Central memory CD8-positive, alpha-beta T cell (primary cell): ENCODE measurements around the gene APBB1IP.
"Not testable (repeated sequence)": the region's sequence is repeated elsewhere in the genome, so short reads cannot be mapped to it uniquely, and the experiment has no call there.

Experiments
- ATAC-seq: fragments of 150-1000 bp; cut with Tn5 transposase; replicated peaks from 2 replicates; pipeline ENCODE4 v1.10.0; 2022; ENCODE audit warnings: mild to moderate bottlenecking, moderate FRiP score, moderate number of reproducible peaks; ENCODE audit not compliant: poor library complexity, severe bottlenecking; ENCODE audit errors: extremely low read depth
- DNase-seq, 2 donors: peaks; one replicate each; pipeline ENCODE4 v3.0.0; 2021; ENCODE audit warnings: low spot score in 2 of 2
- H3K27ac Mint-ChIP-seq: one replicate; pipeline ENCODE4 v1.8.0; 2022; ENCODE audit warnings: low read depth, mild to moderate bottlenecking, moderate library complexity, mixed read lengths
- H3K27me3 Mint-ChIP-seq: one replicate; pipeline ENCODE4 v1.8.0; 2022; ENCODE audit warnings: mixed read lengths
- H3K36me3 Mint-ChIP-seq: one replicate; pipeline ENCODE4 v1.8.0; 2022; ENCODE audit warnings: mild to moderate bottlenecking, moderate library complexity, mixed read lengths; ENCODE audit not compliant: insufficient read depth
- H3K4me1 Mint-ChIP-seq: one replicate; pipeline ENCODE4 v1.8.0; 2022; ENCODE audit warnings: mixed read lengths
- H3K4me3 Mint-ChIP-seq: one replicate; pipeline ENCODE4 v1.8.0; 2022; ENCODE audit warnings: mild to moderate bottlenecking, moderate library complexity, mixed read lengths
- H3K9me3 Mint-ChIP-seq: one replicate; pipeline ENCODE4 v1.8.0; 2022; ENCODE audit warnings: mixed read lengths

Gene APBB1IP

DNA sequence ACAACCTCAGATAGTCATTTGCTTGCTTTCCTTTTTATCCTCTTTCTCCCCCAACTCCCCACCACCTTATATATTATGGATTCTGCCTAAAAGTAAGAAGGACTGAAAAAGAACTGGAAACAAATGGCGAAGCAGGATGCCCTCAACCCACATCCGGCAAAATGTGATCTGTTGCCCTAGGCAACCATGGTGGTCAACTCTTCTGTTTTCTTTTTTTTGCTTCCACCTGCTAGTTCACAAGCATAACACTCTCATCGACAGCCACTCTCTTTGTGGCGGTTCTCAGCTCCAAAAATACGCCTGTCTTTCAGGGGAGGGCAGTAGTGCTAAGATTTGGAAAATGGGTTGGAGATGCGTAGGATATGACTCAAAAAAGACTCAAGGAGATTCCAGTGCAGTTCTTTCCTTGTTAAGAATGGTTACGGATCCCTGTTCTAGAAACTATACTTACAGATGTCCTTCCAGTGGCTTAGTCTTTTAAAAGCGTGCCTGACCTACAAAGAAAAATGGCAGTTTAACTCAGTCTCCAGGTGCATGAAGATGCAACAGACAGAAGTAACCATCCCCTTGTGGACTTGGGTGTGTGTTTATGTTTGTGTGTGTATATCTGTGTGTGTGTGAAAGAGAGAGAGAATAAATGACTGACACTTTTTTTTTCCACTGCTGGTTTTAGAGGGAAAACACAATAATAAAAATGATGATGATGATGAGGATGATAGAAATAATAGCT is 10.7 kb downstream of the APBB1IP start:
- H3K27me3 Mint-ChIP-seq = no peaks in the 10 kb centered on the region
- peaks cover 21% of the 10 kb centered on the region for H3K36me3 Mint-ChIP-seq
- peaks cover 80% of the 10 kb centered on the region for H3K4me1 Mint-ChIP-seq
- H3K27ac Mint-ChIP-seq = peak overlapping the region; percentile 97
- peak overlapping the region; percentile 72 for H3K4me3 Mint-ChIP-seq
- peak; percentile 51 to 77 for DNase-seq
- peak; percentile 86 for ATAC-seq
- H3K9me3 Mint-ChIP-seq = peaks cover 6% of the 10 kb centered on the region

DNA sequence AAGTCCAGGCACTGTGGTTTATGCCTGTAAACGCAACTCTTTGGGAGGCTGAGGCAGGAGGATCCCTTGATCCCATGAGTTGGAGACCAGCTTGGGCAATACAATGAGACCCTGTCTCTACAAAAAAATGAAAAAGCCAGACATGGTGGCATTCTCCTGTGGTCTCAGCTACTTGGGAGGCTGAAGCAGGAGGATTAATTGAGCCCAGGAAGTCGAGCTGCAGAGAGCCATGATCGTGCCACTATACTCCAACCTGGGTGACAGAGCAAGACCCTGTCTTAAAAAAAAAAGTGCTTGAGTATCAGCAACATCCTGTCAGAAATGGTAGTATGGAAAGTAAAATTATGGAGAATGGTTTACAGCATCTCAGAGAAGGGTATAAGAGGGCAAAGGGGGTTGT is 11.6 kb downstream of the APBB1IP start:
- Mint-ChIP-seq H3K4me3 (peak overlapping the region; percentile 72), H3K9me3 (peaks cover 6% of the 10 kb centered on the region), H3K36me3 (peaks cover 21% of the 10 kb centered on the region), H3K27me3 (no peaks in the 10 kb centered on the region), H3K27ac (peak overlapping the region; percentile 97), H3K4me1 (peaks cover 75% of the 10 kb centered on the region)
- no peak for ATAC-seq
- no peak for DNase-seq

DNA sequence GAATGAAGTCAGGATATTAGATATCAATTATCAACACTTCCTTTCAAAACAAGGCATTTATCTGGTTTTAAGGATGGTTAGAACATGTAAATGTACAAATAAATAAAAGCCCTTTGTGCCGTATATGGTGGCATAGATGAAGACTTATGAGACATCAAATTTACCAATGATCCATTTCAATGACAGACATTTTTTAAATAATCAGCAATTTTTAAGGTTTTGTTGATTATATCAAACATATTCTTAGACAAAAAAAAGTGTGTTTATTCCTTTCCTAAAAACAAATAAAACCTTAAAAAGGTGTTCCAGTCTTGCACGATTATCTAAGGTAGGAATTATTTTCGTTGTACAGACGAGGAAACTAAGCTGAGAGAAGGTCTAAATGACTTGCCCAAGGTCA is 13.8 kb downstream of the APBB1IP start:
- ATAC-seq (no peak), DNase-seq (no peak)
- Mint-ChIP-seq H3K36me3 (peaks cover 23% of the 10 kb centered on the region), H3K27me3 (no peaks in the 10 kb centered on the region), H3K27ac (peak overlapping the region; percentile 97), H3K4me1 (peaks cover 78% of the 10 kb centered on the region), H3K4me3 (no peak overlapping the region), H3K9me3 (peaks cover under 1% of the 10 kb centered on the region)

DNA sequence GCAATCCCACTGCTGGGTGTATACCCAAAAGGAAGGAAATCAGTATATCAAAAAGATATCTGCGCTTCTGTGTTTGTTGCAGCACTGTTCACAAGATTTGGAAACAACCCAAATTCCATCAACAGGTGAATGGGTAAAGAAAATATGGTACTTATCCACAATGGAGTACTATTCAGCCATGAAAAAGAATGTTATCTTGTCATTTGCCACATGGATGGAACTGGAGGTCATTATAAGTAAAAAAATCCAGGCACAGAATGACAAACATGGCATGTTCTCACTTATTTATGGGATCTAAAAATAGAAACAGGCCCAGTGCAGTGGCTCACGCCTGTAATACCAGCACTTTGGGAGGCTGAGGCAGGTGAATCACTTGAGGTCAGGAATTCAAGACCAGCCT is 15.7 kb downstream of the APBB1IP start:
- DNase-seq = no peak
- no peaks in the 10 kb centered on the region for H3K27me3 Mint-ChIP-seq
- no peak for ATAC-seq
- peaks cover 15% of the 10 kb centered on the region for H3K36me3 Mint-ChIP-seq
- no peaks in the 10 kb centered on the region for H3K9me3 Mint-ChIP-seq
- H3K27ac Mint-ChIP-seq = peak overlapping the region; percentile 97
- H3K4me3 Mint-ChIP-seq = no peak overlapping the region
- peaks cover 85% of the 10 kb centered on the region for H3K4me1 Mint-ChIP-seq

DNA sequence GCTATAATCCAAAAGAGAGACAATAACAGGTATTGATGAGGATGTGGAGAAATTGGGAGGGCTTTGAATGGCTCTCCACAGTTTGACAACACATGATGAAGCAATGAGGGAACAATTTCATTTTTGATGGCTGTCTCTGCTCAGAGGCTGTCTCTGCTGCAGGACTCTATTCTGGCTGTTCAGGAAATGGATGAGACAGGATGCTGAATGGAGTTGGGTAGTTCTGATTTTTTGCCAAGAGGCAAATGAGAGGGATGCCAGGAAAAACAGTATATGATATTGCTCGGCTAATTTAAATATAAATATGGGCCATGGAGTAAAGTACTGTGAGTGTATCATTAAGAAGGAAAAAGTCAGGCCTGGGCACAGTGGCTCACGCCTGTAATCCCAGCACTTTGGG is 16.8 kb downstream of the APBB1IP start:
- Mint-ChIP-seq H3K27me3 (no peaks in the 10 kb centered on the region), H3K36me3 (peaks cover 11% of the 10 kb centered on the region), H3K4me3 (peak overlapping the region; percentile 38), H3K27ac (peak overlapping the region; percentile 88), H3K9me3 (no peaks in the 10 kb centered on the region), H3K4me1 (peaks cover 74% of the 10 kb centered on the region)
- DNase-seq = no peak
- ATAC-seq = no peak

DNA sequence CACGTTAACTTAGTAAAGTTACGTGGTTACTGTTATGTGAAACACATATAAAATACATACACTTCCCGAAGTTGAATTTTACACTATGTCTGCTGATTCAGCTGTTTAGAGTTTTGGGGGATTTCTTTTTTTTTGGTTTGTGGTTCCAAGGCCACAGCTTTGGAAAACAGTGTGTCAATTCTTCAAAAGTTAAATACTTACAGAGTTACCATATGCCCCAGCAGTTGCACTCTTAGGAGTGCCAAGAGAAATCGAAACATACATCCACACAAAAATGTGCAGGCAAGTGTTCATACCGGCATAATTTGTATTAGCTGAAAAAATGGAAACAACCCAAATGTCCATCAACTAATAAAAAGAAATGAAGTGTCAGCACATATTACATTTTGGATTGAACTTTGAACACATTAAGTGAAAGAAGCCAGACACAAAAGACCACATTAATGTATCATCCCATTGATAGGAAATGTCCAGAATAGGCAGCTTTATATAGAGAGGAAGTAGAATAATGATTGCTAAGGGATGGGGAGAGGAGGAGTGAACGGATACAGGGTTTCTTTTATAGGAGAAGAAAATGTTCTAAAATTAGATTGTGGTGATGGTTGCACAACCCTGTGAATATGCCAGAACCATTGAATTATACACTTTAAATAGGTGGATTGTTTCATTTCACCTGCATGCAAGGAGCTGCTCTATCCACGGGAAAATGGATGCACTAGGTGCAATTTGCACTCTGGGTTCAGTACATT is 17.6 kb downstream of the APBB1IP start:
- no peak for ATAC-seq
- Mint-ChIP-seq H3K4me3 (peak overlapping the region; percentile 38), H3K36me3 (peaks cover 14% of the 10 kb centered on the region), H3K27ac (peak overlapping the region; percentile 88), H3K4me1 (peaks cover 71% of the 10 kb centered on the region), H3K27me3 (no peaks in the 10 kb centered on the region), H3K9me3 (no peaks in the 10 kb centered on the region)
- no peak for DNase-seq

DNA sequence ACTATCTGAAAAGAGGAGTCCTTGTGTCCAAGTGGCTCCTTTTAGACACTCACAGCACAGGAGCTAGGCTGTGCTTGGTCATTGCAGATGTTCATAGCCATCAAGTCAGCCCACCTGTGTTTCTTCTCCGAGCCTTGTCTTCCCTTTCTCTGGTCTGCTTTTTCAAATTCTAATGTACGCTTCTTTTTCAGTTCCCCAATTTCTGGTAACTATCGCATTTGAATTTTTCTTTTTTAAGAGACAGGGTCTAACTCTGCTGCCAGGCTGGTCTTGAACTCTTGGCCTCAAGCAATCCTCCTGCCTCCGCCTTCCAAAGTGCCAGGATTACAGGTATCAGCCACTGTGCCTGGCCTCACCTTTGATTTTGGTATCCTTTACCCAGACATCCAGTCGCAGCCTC is 18.9 kb downstream of the APBB1IP start:
- peaks cover 62% of the 10 kb centered on the region for H3K4me1 Mint-ChIP-seq
- ATAC-seq (no peak), DNase-seq (no peak)
- peaks cover 16% of the 10 kb centered on the region for H3K36me3 Mint-ChIP-seq
- peak overlapping the region; percentile 6 for H3K4me3 Mint-ChIP-seq
- no peaks in the 10 kb centered on the region for H3K27me3 Mint-ChIP-seq
- no peaks in the 10 kb centered on the region for H3K9me3 Mint-ChIP-seq
- H3K27ac Mint-ChIP-seq = peak overlapping the region; percentile 88

DNA sequence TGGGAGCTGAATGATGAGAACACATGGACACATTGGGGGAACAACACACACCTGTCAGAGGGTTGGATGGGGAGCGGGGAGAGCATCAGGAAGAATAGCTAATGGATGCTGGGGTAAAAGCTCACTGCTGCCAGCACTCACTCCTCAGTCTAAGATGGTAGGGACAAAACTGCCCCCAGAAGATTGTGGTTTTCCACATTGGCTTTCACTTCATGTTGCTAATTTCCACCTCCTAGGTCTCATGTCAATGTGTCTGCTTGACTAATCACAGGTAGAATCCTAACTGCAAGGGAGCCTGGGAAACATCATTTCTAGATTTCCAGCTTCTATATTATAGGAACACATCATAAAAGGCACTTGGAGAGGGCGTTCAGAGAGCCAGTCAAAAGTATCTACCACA is 22.6 kb downstream of the APBB1IP start:
- peaks cover 68% of the 10 kb centered on the region for H3K4me1 Mint-ChIP-seq
- H3K27ac Mint-ChIP-seq = no peak overlapping the region
- ATAC-seq (no peak), DNase-seq (no peak)
- H3K36me3 Mint-ChIP-seq = peaks cover 9% of the 10 kb centered on the region
- no peak overlapping the region for H3K4me3 Mint-ChIP-seq
- H3K27me3 Mint-ChIP-seq = no peaks in the 10 kb centered on the region
- H3K9me3 Mint-ChIP-seq = no peaks in the 10 kb centered on the region

DNA sequence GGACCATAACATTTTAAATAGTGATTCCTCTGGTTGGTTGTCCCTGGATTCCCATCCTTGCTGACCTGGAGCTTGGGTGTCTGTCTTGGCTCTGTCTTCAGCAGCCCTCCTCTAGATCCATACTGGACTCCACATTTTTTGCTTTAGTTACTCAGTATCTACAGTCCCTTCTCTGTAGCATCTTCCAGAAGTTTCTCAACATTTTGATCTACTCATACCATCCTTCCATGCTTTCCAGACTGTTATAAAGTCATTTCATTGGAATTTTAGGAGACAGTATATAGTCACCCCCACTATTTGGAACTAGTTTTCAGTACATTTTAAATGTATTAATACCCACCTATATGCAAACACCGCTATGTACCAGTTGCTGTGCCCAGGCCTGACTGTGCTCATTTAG is 25.8 kb downstream of the APBB1IP start:
- no peak for DNase-seq
- Mint-ChIP-seq H3K4me3 (no peak overlapping the region), H3K4me1 (peaks cover 71% of the 10 kb centered on the region), H3K9me3 (no peaks in the 10 kb centered on the region), H3K27me3 (no peaks in the 10 kb centered on the region), H3K27ac (peak overlapping the region; percentile 50), H3K36me3 (peaks cover 14% of the 10 kb centered on the region)
- no peak for ATAC-seq

DNA sequence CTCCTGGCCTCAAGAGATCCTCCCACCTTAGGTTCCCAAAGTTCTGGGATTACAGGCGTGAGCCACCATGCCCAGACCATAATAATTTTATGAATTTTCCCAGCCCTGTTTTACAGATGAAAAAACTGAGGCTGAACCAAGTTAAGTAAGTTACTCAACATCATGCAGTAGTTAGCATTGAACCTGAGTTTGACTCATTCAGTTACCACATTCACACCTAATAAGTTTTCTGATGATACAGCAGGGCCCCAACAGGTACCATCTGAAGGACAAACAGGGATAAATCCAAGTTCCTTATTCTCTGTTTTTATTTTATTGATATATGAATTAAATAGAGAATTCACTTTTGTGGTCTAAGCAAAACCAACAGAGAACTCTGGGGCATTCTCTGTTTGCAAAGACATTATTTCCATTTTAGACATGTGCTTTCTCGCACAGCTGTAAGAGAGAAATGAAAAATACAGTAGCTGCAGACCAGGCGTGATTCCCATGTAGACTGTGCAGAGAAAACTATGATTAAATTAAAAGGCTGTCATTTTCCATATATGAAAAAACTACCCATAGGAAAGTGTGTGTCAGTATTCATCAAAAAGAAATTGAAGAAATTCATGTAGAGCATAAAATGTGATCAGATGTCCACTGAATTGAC is 26.6 kb downstream of the APBB1IP start:
- Mint-ChIP-seq H3K9me3 (no peaks in the 10 kb centered on the region), H3K4me3 (no peak overlapping the region), H3K4me1 (peaks cover 79% of the 10 kb centered on the region), H3K27me3 (no peaks in the 10 kb centered on the region), H3K36me3 (peaks cover 14% of the 10 kb centered on the region), H3K27ac (peak overlapping the region; percentile 50)
- ATAC-seq (no peak), DNase-seq (no peak)

DNA sequence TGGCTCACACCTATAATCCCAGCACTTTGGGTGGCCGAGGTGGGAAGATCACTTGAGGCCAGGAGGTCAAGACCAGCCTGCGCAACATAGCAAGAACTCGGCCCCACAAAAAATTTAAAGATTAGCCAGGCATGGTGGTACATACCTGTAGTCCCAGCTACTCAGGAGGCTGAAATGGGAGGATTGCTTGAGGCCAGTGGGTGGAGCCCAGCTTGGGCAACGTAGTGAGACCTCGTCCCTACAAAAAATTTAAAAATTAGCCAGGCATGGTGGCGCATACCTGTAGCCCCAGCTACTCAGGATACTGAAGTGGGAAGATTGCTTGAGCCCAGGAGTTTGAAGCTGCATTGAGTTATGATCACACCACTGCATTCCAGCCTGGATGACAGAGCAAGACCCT is 28.4 kb downstream of the APBB1IP start:
- Mint-ChIP-seq H3K36me3 (peaks cover 11% of the 10 kb centered on the region), H3K27ac (peak overlapping the region; percentile 38), H3K4me1 (peaks cover 84% of the 10 kb centered on the region)
- not testable (repeated sequence) for H3K4me3 Mint-ChIP-seq, ATAC-seq, DNase-seq, H3K27me3 Mint-ChIP-seq, H3K9me3 Mint-ChIP-seq

DNA sequence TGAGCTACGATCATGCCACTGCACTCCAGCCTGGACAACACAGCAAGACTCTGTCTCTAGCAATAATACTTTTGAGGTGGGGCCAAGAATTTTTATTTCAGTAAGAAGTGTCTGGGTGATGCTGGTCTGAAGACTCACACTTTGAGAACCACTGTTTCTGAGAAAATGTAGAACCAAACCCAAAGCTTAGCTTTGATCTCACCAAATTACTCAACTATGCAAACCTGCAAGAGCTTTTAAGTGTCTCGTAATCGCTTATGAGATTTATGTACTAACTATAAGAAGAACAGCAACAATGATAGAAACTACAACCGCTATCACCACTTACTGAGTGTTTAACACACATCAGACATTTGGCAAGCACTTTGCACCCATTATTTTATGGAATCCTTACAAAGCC is 29.5 kb downstream of the APBB1IP start:
- H3K27ac Mint-ChIP-seq = peak overlapping the region; percentile 24
- H3K36me3 Mint-ChIP-seq = peaks cover 11% of the 10 kb centered on the region
- peaks cover 93% of the 10 kb centered on the region for H3K4me1 Mint-ChIP-seq
- H3K27me3 Mint-ChIP-seq = no peaks in the 10 kb centered on the region
- no peaks in the 10 kb centered on the region for H3K9me3 Mint-ChIP-seq
- ATAC-seq = peak; percentile 29
- peak overlapping the region; percentile 60 for H3K4me3 Mint-ChIP-seq
- DNase-seq = no peak
